ENCODE data around the gene RAPGEF1. TPM values are rescaled to one million over a fixed set of nuclear protein-coding genes. Genes with fewer than 3 reads are reported as not detected.

The RAPGEF1 gene
- total RNA-seq, 4 donors from 2014 or later, result 43.0 to 58.3 (median 51.7) TPM

DNA sequence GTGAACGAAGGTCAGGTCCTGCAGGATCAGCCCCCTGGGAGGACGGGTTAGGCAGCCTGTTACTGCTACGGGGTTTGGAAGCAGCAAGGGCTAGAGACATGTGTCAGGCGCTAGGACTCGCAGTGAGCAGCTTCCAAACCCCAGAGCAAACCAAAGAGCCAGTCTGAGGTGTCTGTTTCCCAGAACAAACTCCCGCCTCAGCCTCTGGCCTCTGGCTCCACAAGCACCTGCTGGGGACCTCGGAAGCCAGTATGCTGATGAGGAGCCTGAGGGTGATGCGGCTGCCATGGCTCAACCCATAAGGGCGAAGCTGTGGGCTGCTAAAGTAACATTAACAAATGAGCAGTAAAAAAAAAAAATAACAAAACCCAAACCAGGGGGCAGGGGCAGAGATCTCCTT is 159.5 kb downstream of the RAPGEF1 start:
- H3K4me3 ChIP-seq, result no peak overlapping the region
- H3K27ac ChIP-seq, result no peak overlapping the region
- H3K4me1 ChIP-seq, result no peaks in the 10 kb centered on the region
- 89% methylated on average over 4 of the region's 9 CpGs for WGBS
- no peak for TF ChIP-seq POLR2AphosphoS5 (IDR thresholded peaks at IDR 0.05)
- no peak for TF ChIP-seq POLR2A (IDR thresholded peaks at IDR 0.05)
- TF ChIP-seq, protein P1, sequence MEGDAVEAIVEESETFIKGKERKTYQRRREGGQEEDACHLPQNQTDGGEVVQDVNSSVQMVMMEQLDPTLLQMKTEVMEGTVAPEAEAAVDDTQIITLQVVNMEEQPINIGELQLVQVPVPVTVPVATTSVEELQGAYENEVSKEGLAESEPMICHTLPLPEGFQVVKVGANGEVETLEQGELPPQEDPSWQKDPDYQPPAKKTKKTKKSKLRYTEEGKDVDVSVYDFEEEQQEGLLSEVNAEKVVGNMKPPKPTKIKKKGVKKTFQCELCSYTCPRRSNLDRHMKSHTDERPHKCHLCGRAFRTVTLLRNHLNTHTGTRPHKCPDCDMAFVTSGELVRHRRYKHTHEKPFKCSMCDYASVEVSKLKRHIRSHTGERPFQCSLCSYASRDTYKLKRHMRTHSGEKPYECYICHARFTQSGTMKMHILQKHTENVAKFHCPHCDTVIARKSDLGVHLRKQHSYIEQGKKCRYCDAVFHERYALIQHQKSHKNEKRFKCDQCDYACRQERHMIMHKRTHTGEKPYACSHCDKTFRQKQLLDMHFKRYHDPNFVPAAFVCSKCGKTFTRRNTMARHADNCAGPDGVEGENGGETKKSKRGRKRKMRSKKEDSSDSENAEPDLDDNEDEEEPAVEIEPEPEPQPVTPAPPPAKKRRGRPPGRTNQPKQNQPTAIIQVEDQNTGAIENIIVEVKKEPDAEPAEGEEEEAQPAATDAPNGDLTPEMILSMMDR (IDR thresholded peaks at IDR 0.05), result no peak
- TF ChIP-seq EP300 (IDR thresholded peaks at IDR 0.05), result no peak
- H3K36me3 ChIP-seq, result peaks cover 93% of the 10 kb centered on the region
- no peaks in the 10 kb centered on the region for H3K27me3 ChIP-seq
- no peak for DNase-seq (ENCODE audit: low spot score in 2 of 2)
- no peaks in the 10 kb centered on the region for H3K9me3 ChIP-seq

DNA sequence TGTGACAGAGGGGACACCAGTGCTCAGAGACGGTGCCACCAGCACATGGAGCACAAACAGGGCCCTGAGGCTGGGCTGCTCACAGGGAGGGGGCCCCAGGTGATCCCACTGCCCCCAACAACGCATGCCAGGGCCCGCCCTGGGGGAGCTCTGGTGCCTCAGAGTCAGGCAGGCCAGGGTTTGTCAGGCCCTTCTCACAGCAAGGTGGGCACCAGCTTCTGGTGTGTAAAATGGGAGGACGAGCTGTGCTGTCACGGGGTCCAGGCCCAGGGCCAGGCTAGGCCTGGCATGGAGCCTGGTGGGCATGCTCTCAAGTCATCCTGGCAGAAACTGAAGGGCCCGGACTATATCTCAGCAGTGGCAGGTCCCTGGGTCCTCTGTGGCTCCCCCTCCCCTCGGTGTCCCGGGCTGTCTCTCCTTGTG is 160.1 kb downstream of the RAPGEF1 start:
- no peak for DNase-seq (ENCODE audit: low spot score in 2 of 2)

DNA sequence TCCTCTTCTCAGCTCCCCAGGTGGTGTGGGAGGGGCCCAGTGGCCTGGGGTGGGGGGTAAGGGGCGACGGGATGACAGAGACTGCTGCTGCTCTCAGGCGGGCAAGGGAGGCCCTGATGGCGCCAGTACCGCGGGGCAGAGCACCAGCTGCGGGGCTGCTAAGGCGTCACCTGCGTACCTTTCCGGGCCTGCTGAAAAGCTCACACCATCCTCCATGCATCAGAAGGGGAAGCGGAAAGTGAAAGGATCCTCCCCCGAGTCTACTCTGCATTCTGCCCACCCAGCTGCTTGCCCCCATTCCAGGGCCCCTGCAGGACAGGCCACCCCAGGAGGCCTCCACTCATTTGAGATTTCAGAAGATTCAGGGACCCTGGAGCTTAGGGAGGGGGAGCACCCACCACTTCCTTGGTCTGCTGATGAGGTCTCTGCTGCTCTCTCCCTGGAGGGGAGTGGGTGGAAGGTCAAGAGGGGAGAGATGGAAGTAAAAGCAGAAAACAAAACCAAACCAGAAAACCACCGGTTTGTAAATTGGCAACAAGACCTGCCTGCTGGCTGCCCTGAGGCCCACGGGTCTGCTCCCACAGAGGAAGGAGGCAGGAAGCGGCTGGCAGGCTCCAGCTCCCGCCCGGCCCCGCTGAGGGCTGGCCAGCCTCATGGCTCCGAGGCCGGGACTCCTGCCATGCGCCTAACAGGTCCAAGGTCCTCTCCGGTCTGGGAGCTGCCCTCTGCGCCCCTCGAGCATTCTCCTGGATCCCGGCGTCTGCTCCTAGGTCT is 161.0 kb downstream of the RAPGEF1 start:
- no peak overlapping the region for H3K4me3 ChIP-seq
- 66% methylated on average over 22 of the region's 26 CpGs for WGBS
- H3K9me3 ChIP-seq, result no peaks in the 10 kb centered on the region
- DNase-seq (ENCODE audit: low spot score in 2 of 2), result no peak
- no peaks in the 10 kb centered on the region for H3K27me3 ChIP-seq
- TF ChIP-seq POLR2A (IDR thresholded peaks at IDR 0.05) (no peak), EP300 (IDR thresholded peaks at IDR 0.05) (no peak)
- TF ChIP-seq, protein P1 (IDR thresholded peaks at IDR 0.05), result no peak
- peaks cover 91% of the 10 kb centered on the region for H3K36me3 ChIP-seq
- H3K27ac ChIP-seq, result no peak overlapping the region
- no peaks in the 10 kb centered on the region for H3K4me1 ChIP-seq

More for the DNA sequence above, 160.1 kb downstream of the RAPGEF1 start:
- H3K27me3 ChIP-seq, result no peaks in the 10 kb centered on the region
- no CpG with 5 or more reads among the region's 8 CpGs for WGBS
- no peaks in the 10 kb centered on the region for H3K9me3 ChIP-seq
- no peak overlapping the region for H3K4me3 ChIP-seq
- H3K27ac ChIP-seq, result no peak overlapping the region
- no peaks in the 10 kb centered on the region for H3K4me1 ChIP-seq
- TF ChIP-seq, protein P1 (IDR thresholded peaks at IDR 0.05), result no peak
- TF ChIP-seq EP300 (IDR thresholded peaks at IDR 0.05), result no peak
- TF ChIP-seq POLR2AphosphoS5 (IDR thresholded peaks at IDR 0.05), result no peak
- TF ChIP-seq POLR2A (IDR thresholded peaks at IDR 0.05), result no peak
- H3K36me3 ChIP-seq, result peaks cover 93% of the 10 kb centered on the region

DNA sequence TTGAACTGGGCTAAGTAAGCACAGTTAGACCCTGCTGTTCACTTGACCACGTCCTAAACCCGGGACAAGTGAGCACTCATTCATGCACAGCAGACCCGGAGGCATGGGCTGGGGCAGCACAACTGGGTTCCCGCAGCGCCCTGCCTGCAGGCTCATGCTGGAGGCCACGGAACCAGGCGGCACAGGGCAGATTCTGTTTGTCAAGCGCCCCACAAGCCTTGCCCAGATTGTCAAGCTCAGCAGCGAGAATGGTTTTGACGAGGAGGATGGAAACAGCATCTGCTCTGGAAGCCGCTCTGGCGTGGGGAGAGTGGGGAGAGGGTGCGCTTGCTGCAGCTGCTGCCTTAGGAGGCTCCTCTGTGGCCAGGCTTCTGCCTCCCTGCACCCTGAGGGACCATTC is 161.9 kb downstream of the RAPGEF1 start:
- H3K4me1 ChIP-seq, result no peaks in the 10 kb centered on the region
- no peak for DNase-seq (ENCODE audit: low spot score in 2 of 2)
- H3K36me3 ChIP-seq, result peaks cover 82% of the 10 kb centered on the region
- TF ChIP-seq, protein P1 (IDR thresholded peaks at IDR 0.05), result no peak
- TF ChIP-seq EP300 (IDR thresholded peaks at IDR 0.05), result no peak
- no peak for TF ChIP-seq POLR2A (IDR thresholded peaks at IDR 0.05)
- TF ChIP-seq POLR2AphosphoS5 (IDR thresholded peaks at IDR 0.05), result no peak
- no peaks in the 10 kb centered on the region for H3K9me3 ChIP-seq
- 76% methylated on average over 13 of the region's 13 CpGs for WGBS
- H3K4me3 ChIP-seq, result no peak overlapping the region
- no peak overlapping the region for H3K27ac ChIP-seq
- no peaks in the 10 kb centered on the region for H3K27me3 ChIP-seq

DNA sequence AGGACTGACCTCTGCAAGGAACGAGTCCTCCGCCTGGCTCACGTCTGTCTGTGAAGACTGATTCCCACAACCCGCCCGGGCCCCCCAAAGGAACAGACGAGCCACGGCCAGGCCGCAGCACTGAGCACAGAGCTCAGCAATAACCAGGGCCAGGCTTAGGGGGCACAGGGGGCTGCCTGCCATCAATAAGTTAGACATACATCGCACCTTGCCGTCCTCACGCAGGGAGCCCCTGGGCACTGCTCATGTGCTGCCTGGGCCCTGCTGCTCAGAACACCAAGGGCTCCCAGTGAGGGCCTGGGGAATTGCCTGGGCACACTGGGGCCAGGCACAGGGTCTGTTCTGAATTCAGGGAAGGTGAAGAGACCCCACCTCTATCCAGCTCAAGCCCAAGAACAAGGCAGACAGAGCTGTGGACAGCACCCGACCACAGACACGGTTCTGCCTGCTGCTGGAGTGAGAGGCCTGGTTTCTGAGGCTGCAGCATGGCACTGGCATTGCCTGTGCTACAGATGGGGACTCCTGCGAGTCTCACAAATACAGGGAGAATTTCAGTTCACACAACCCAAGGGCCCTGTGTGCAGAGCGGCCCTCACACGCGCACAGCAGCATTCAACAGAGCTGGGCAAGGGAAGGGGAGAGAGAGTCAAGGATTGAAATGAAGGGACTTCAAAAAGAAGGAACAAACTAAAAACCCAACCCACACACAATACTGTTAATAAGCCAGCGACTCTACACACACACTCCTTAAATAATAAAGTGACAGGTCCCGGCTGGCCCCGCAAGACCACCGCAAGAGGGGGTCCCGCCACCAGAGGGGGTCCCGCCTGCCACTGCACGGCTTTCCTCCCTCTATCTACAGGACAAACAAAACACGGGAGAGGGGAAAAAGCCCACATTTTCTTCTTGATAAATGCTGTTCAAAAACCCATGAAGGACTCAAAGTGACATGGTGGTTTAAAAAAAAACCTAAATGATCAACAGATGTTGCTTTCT is 162.6 kb downstream of the RAPGEF1 start:
- no peak overlapping the region for H3K4me3 ChIP-seq
- peaks cover 78% of the 10 kb centered on the region for H3K36me3 ChIP-seq
- H3K4me1 ChIP-seq, result no peaks in the 10 kb centered on the region
- no peaks in the 10 kb centered on the region for H3K9me3 ChIP-seq
- WGBS, result 86% methylated on average over 21 of the region's 25 CpGs
- TF ChIP-seq POLR2A (IDR thresholded peaks at IDR 0.05) (no peak), POLR2AphosphoS5 (IDR thresholded peaks at IDR 0.05) (no peak), EP300 (IDR thresholded peaks at IDR 0.05) (no peak)
- TF ChIP-seq, protein P1 (IDR thresholded peaks at IDR 0.05), result no peak
- H3K27ac ChIP-seq, result no peak overlapping the region
- DNase-seq (ENCODE audit: low spot score in 2 of 2), result no peak
- H3K27me3 ChIP-seq, result no peaks in the 10 kb centered on the region
